CD4-positive, alpha-beta T cell treated with Interleukin-17A for 1 hour (primary cell): Measurements from ENCODE around the gene EHBP1.
"Not testable (repeated sequence)": the region's sequence is repeated elsewhere in the genome, so short reads cannot be mapped to it uniquely, and the experiment has no call there.

Source experiments
- DNase-seq: peaks from one replicate; pipeline ENCODE4 v3.0.0-alpha.2; 2020

The EHBP1 gene

DNA sequence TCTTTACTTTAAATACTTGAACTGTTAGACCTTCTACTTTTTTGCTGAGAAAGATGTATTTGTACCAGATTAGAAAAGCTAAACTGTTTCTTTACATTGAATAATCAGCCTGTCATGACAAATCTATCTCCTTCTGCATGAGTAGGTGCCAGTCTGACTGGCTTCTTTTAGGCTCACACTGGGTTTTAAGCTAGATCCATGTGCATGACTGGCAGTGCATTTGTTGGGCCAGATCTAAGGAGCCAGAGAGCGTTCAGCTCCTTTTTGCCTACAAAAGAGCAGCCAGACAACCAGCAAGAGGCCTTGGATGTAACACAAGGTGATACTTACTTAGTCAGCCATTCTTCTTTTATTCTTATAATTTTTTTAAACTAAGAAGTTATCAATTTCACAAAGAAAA is 263.2 kb downstream of the EHBP1 start:
- no peak for DNase-seq

DNA sequence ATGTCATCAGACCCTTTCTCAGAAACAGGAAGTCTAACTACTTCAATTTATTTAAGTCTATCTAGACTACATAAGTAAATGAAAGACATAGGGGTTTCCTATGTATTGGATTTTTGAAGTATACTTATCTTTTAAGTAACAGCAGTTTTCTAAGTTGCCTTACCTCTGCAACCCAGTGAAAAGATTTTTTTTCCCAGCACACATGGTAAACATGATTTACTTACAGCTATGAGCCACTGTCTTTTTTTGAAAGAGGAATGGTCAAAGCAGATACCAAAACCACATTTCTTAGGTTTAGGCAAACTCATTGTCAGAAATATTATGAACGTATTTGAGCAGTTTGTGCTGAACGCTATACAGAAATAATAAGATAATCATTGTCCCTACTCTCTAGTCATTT is 266.4 kb downstream of the EHBP1 start:
- DNase-seq = no peak

DNA sequence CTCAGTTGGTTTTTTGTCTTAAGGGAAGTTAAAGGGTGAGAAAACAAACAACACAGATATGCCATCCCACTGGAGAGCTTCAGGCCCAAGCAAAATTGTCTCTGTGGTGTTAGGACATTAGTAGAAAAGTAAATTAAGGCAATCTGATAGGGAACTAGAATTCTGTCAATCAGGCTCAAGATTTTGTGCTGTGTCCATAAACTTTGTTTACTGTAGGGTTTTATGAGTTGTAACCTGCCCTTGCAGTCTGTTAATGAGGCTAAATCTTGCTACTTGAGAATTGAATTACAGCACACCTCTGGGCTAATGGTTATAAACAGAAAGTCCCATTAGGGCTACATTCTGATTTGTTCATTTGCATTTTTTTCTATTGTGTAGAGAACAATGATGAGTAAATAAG is 267.1 kb downstream of the EHBP1 start:
- no peak for DNase-seq

DNA sequence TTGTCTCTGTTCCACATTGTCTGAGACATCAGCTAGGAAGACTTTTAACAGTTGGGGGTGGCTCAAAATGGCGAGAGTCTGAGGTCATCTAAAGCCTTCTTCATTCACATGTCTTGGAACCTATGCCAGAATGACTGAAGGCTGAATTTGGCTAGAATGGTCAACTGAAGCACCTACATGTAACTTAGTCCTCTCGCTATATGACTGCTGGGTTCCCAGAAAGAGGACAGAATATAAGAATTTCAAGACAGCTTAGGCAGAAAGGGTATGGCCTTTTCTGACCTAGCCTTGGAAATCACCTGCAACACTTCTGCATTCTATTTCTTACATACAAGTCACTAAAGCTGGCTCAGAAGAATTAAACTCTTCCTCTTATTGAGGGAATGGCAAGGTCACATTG is 269.5 kb downstream of the EHBP1 start:
- DNase-seq = no peak

DNA sequence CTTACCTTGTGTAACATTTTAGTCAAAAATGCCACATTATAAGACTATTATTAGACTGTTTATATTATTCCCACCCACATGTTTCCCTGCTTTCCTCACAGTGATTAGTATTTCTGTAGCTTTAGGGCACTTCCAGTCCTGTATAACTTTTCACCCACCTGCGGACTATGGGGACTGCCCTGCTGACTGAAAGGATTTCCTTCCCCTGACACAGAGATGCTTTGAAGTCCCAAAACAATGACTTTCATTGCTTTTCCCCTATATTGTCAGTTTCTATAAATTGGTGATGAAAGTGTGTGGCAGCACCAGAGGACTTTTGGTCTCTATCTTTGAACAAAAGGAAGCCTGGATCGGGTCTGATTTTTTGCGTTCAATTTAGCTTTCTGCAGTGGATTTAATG is 286.1 kb downstream of the EHBP1 start:
- no peak for DNase-seq

DNA sequence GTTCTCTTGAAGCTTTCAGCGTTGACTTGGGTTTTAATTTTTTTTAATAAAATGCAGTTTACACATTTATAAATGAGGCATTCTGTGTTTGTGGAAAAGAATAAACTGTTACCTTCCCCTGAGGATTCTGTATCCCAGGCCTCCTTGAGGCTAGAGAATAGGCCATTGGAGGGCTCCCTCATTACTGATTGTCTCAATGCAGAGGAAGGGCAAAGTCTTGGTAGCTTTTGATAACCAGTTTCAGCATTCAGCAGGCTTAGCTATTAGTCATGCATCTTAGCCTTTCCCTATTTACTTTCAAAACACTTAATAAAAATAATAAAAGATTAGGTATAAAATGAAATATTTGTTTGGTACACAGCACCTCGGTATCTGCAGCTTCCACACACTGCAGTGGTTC is 287.0 kb downstream of the EHBP1 start:
- DNase-seq = no peak

DNA sequence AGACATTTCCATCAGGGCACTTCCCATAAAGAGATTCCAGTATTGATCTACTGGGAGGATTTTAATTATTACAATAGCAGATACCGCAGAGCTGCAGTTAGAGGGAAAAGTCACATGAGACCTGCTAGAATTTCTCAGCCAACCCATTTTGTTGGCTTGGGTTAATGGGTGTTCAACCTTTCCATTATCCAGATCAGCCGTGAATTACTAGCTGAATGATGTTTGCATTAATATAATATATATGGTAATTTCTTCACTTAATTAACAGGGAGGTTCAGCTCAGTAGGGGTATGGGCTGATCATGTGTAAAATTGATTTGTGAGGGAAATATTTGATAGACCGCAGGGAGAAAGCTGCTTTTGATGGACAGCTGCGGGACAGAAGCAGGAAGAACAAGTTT is 288.7 kb downstream of the EHBP1 start:
- no peak for DNase-seq

DNA sequence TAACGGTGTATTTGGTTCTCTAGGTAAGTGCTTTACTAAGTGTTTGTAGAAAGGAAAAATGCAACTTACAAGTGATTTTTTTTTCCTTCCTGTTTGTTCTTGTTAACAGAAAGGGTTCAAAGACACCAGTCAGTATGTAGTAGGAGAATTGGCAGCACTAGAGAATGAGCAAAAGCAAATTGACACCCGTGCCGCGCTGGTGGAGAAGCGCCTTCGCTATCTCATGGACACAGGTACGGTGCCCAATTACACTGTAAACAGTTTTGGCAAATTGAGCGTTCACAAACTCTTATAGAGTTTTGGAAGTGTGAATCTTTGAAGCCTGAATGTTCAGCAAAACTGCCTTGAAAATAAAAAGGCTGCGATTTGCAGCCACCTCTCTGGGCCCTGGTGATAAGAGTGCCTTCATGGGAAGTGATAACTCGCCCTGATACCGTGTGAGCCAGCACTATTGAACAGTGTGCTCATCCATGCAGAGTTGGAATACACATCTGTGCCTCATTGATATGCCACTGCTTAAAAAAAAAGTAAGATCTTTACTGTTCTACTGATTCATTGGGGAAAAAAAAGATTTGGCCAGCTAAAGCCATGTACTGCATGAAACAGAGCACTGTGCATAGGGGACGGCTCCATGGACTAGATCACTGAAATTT is 291.1 kb downstream of the EHBP1 start:
- DNase-seq = no peak

DNA sequence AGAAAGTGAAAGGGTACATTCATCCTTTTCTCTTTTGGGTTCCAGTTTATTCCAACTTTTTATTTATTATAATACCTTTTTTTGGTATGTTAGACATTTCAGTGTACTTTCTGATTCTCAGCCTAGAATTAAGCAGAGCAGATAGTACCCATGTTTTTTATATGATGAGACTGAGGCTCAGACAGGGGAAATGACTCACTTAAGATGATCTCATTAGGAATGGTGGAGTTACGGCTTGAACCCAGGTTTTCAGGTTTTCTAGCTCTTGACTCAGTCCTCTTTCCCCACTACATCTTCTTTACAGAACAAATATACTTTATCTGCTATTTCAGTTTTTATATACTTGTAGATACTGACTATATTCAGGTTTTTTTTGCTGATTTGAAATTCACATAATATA is 293.4 kb downstream of the EHBP1 start:
- DNase-seq = no peak

DNA sequence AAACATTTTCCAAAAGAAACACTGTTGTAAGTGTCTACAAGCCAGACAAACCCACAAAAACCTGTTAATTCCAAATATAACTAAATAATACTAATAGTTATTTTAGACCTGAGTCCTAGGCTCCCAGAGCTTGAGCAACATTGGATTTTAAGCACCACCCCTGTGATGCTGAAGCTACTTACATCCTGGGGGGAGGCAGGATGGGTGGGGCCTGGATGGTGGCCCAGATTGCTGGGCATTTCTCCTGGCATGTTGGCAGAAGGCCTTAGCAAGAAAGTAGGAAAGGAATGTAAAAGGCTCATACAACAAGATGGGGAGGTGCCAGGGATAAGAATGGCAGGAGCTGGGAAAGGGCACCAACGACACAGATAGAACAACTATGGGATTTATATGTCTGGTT is 294.4 kb downstream of the EHBP1 start:
- DNase-seq = no peak

DNA sequence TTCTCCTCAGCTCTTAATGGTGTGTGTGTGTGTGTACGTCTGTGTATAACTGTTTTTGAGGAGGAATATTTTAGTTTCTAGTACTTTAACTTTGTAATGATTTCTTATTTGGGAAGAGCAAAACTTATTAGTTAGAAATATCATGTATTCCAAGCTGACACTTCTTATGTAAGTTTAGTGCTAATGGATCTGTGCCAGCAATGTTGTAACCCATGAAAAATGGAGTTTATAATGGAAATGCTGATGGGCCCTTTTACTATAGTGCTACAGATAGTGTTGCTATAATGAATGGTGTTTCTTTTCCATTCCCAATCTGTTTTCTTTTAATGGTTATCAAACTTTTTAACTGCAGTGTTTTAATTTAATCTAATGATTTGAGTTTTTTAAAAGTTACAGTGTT is 295.3 kb downstream of the EHBP1 start:
- DNase-seq = no peak

DNA sequence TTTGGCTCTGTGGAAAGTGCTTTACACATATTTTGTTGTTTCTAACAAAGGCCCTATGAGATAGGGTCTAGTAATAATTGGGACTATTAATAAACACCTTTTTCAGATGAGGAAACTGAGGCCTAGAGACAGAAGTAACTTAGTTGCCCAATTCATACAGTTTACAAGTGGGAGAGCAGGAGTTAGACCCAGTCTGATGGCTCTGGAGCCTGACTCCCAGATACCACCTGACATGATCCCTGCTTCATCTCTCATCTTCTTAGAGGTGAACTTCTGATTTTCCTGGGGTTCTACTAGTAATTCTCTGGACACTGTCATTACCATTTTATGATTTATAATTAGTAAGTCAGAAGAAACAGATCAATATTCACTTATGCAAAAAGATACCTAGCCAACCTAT is 296.1 kb downstream of the EHBP1 start:
- no peak for DNase-seq

DNA sequence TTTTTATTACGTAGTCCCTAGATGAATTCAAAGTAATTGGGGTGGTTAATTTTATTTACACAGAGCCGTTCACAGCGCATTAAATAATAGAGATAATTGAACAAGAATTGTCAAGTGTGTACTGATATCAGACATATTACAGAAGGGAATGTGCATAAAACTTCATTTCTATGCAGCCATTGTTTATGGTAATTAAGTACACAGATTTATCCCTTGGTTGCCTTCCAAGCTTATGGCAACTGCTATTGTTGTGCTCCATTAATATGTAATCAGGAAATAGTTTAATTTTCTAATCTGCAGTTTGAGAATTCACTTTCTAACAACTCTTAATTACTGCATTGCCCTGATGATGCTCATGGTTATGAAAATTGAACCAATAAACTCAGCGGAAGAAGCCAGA is 297.8 kb downstream of the EHBP1 start:
- no peak for DNase-seq

DNA sequence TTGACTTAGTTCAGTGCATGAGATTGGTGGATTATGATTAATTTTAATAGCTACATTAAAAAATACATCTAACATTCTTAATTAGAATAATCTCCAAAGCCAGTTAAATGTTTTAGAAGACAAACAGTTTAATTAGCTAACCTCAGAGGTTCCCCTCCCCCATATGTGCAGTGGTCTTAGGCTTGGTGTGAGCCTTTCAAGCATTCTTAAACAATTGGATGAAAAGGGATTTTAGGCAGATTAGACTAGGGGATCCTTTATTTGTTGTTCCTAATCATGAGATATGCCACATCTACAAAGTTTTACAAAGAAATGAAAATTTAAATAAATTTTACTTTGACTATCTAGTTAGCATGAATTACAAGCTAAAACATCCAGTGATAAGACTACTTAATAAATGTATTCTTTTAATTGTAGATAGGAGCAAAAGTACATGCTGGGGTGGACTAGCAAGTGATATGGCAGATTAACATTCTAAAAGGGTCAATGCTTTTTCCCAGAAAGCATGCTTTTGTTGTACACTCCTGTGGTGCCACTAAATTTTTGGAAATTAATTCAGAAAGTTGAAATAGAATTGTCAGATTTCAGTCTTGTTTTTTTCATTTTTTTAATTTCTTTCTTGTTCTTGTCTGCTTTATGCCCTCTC is 302.4 kb downstream of the EHBP1 start:
- DNase-seq = no peak

DNA sequence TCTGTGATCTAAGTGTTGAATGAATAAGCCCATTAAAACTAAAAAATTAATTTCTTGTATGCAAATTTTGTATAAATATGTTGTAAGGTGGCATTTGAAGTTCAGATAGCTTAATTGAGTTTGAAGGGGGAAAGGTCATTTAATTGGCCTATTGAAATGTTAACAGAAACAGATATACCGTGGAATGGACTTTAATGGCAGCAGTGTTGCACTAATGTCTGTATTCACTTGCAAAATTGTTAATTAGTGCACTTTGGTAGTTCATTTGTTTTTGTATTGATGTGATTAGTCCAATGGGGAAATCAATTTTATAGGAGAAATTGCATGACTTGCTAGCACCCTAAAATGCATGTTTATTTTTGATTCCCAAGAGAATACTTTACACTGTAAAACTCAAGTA is 303.3 kb downstream of the EHBP1 start:
- DNase-seq = no peak

DNA sequence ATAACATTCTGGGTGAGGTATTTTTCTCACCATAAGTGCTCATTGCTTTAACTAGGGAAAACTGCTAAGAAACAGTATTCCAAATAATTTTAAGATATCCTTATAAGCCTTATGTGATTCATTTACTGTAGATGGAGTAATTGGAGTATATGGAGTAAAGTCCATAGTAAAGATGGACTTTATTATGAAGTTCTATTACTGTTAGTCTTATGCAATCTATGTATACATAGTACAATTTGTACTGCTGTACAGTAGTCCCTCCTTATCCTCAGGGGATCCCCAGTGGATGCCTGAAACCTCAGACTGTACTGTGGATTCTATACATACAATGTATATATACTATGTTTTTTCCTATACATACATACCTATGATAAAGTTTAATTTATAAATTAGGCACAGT is 304.0 kb downstream of the EHBP1 start:
- no peak for DNase-seq

DNA sequence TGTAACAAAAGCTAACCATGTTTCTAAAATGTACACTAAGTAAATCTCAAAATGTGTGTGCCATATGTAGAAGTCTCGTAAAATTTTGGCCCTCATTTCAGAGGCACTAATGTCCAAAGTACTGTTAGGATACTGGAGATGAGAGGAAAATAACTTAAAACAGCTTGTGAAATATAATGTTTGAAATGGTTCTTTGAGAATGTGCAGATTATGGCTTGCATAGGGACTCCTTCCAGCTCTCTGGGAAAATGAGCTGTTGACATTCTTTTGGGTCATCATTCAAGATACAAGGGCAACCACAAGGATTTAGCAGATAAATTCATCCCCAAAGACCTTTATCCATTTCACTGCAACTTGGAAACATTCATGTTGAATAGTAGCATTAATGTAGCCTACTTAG is 307.0 kb downstream of the EHBP1 start:
- no peak for DNase-seq

DNA sequence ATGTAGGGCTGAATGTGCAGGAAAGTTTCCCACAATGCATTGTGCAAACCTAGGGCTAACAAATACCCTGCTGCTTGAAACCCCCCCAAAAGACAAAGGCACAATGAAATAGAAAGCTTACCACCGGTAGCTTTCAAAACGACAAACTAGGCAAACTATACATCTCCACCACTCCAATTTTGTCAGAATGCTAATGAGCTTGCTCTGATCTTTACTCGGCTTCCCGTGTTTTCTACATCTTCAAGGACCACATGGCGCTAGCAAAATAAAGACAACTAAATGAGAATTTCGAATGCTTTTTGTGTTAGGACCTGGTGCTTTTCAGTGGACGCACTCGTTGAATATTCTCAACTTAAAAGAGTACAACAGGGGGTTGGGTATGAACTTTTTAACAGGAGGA is 307.9 kb downstream of the EHBP1 start:
- no peak for DNase-seq

DNA sequence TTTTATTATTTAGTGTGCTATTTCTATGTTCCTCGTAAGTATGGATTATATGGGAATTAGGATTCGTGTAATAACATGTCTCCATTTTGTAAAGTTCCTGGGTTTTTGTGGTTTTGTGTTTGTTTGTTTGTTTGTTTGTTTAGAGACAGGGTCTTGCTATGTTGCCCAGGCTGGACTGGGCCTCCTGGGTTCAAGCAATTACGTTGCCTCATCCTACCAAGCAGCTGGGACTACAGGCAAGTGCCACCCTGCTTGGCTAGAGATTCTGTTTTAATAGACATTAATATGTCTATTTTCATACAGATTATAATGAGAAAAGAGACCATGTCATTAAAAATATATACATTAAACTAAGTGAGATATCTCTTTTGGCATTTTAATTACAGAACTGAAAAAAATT is 309.9 kb downstream of the EHBP1 start:
- no peak for DNase-seq

DNA sequence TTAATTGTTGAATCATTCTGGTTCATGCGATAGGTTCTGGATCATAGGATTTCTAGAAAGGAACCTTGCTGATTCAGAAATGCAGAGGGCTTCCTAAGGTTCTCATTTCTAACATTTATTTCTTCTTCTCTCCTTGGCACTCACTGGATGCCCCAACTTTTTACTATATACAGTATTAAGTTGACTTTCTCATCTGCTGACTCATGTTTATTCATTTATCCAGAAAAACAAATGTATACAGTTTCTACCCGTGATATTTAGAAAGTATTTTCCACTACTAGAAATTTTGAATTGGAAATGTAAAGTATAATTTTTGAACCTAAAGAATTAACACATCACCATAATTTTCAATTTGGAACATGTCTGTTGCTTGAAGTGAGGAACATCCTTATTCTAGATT is 312.9 kb downstream of the EHBP1 start:
- no peak for DNase-seq

DNA sequence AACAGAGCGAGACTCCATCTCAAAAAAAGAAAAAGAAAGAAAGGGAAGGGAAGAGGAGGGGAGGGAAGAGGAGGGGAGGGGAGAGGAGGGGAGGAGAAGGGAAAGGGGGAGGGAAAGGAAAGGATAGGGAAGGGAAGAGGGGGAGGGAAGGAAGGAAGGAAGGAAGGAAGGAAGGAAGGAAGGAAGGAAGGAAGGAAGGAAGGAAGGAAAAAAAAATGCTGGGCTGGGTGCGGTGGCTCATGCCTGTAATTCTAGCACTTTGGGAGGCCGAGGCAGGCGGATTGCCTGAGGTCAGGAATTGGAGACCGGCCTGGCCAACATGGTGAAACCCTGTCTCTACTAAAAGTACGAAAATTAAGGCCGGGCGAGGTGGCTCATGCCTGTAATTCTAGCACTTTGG is 314.2 kb downstream of the EHBP1 start:
- not testable (repeated sequence) for DNase-seq

DNA sequence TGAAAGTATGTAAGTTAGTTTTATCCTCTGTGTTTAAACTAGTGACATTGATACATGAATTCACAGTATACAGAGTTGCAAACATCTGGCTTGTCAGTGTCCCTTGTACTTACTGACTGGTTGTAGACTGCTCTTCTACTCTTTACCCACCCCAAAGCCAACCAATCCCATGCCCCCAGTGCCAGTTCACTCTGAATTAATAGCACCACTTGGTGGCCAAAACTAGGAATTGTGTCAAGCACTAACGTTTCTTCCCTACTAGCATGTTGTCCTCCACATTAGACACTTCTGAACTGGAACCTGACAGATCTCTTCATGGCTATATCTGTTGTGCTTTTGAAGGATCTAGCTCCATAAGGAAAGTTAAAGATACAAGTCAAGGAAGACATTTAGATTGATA is 317.9 kb downstream of the EHBP1 start:
- DNase-seq = no peak

DNA sequence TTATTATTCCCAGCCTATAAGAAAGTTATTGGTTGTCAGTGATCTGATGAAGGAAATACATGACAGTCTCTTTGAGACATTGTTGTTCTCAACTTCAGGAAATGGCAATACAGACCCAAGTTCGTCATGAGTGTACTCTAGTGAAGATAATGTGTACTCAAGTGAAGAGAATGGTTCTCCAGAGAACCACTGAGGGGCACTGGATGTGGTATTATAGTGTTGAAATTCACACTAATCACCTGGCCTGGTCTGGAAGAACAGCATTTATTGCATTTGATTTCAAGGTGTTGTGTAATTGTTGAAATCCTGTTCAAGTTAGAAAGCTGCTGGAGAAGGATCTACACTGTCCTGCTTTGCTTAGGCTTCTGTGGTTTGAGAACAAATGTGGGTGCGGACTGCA is 321.7 kb downstream of the EHBP1 start:
- no peak for DNase-seq

DNA sequence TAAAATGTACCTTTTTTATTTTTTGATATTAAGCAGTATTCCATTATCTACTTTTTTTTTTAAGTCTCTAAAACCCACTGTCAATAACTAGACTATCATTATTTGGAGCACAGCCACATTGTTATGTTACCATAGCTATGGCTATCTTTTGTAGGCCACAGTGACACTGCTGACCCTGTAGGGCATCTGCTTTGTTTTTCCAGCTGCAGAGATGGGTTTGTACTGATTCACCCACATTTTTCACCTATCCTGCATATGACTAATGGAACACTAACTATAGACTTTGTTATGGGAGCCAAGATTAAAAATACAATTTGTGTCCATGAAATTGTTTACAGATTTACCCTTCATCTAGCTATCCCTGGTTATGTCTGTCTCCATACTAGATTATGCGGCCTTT is 323.5 kb downstream of the EHBP1 start:
- DNase-seq = no peak

DNA sequence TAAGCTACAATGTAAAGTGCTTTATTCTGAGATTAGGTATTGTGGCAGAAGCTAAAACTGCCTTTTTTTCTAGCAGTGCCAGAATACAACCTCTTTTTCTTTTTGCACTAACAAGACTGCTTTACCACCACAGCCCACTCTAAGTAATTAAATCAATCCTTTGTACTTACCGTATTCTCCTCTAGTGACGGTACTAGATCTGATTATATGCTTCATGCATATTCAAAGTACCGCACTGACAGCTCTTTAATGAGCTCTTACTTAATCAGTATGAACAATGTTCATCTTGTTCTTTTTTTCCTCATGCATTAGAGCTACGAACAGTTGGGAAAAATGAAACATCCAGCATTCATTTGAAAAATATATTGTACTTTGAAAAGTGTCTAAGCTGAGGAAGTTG is 329.0 kb downstream of the EHBP1 start:
- DNase-seq = no peak
